Panc1 (cell line): ENCODE measurements around the gene THOC2. TPM values are rescaled to one million over a fixed set of nuclear protein-coding genes. Genes with fewer than 3 reads are reported as not detected.
"Not testable (repeated sequence)": the region's sequence is repeated elsewhere in the genome, so short reads cannot be mapped to it uniquely, and the experiment has no call there.

Source experiments
- ATAC-seq: fragments of 200-7000 bp; cut with Tn5 transposase; 2 replicates; pipeline ENCODE4 v1.9.1; 2020; ENCODE audit warnings: mild to moderate bottlenecking, moderate library complexity
- BruUV-seq: library from RNA; stranded (reverse); fragments of 400-500 nt; replicated peaks from 2 replicates; lab custom pipeline; 2021; lab: Mats Ljungman, UMichigan
- CTCF ChIA-PET: fragments of 300-600 bp; sonication (Branson Sonifier 250); formaldehyde crosslinking; loops from one replicate; lab custom pipeline; 2022; ENCODE audit warnings: antibody characterized with exemption; lab: Charles Lee
- POLR2A ChIA-PET: fragments of 300-600 bp; sonication (Branson Sonifier 250); formaldehyde crosslinking; loops from one replicate; lab custom pipeline; 2022; ENCODE audit warnings: antibody characterized with exemption; lab: Charles Lee
- DNase-seq: peaks from one replicate; pipeline ENCODE4 v3.0.0-alpha.2; 2010; ENCODE audit warnings: low read depth, low spot score
- H3K27ac ChIP-seq: 2 replicates; pipeline ENCODE4 v1.5.1; 2011; ENCODE audit warnings: mild to moderate bottlenecking, low read length, inconsistent platforms
- H3K27me3 ChIP-seq: fragments of 200-500 bp; sonication (Bioruptor generic); 2 replicates; pipeline ENCODE4 v1.6.0; 2014; ENCODE audit warnings: low read length, inconsistent platforms; ENCODE audit not compliant: control insufficient read depth, insufficient read depth
- H3K36me3 ChIP-seq: fragments of 200-500 bp; sonication (Bioruptor generic); 2 replicates; pipeline ENCODE4 v1.5.1; 2014; ENCODE audit warnings: inconsistent platforms, mild to moderate bottlenecking, low read length, moderate library complexity; ENCODE audit not compliant: control insufficient read depth, insufficient read depth
- H3K4me1 ChIP-seq: 2 replicates; pipeline ENCODE4 v1.5.1; 2011; ENCODE audit warnings: inconsistent platforms, mild to moderate bottlenecking, low read length, moderate library complexity; ENCODE audit not compliant: control insufficient read depth, insufficient read depth
- H3K4me3 ChIP-seq, 2 experiments: 2 replicates each; pipeline ENCODE4 v1.5.1; 2011 to 2012; ENCODE audit warnings: low read depth in 2 of 2, low read length in 2 of 2, mild to moderate bottlenecking in 2 of 2, inconsistent platforms in 1 of 2, moderate library complexity in 1 of 2
- H3K9me3 ChIP-seq: fragments of 200-500 bp; sonication (Bioruptor generic); 2 replicates; pipeline ENCODE4 v1.5.1; 2014; ENCODE audit warnings: low read depth, mild to moderate bottlenecking, inconsistent platforms, low read length, moderate library complexity; ENCODE audit not compliant: control insufficient read depth, insufficient read depth
- in situ Hi-C: cut with HindIII; loops from 2 replicates; pipeline ENCODE4 v1.10.0; 2016; ENCODE audit warnings: low sequenced_read_pairs, low pct_unique_long_range_greater_than_20kb
- intact Hi-C: fragments of 100-400 bp; cut with micrococcal nuclease; formaldehyde crosslinking; loops from one replicate; pipeline ENCODE4 v1.10.0; 2022; ENCODE audit not compliant: unreplicated experiment
- total RNA-seq: library from RNA; stranded (reverse); gene quantifications from one replicate; pipeline ENCODE4 v1.2.1, GENCODE V29; 2021; ENCODE audit not compliant: unreplicated experiment
- TF ChIP-seq, protein P1 (sequence below), 2 experiments: IDR thresholded peaks; 2 replicates each; pipeline ENCODE4 v1.6.1; 2011 to 2012; ENCODE audit warnings: low read depth in 2 of 2, control low read depth in 1 of 2, low read length in 1 of 2, mild to moderate bottlenecking in 1 of 2, moderate library complexity in 1 of 2; ENCODE audit not compliant: insufficient read depth in 1 of 2
- TF ChIP-seq, protein P2 (sequence below): fragments of 450-650 bp; IDR thresholded peaks from 2 replicates; pipeline ENCODE4 v1.5.1; 2017; ENCODE audit warnings: mild to moderate bottlenecking

Gene THOC2
- total RNA-seq, 1 experiment from 2014 or later, result 194 TPM

- intact Hi-C loops, result no loop called here
- BruUV-seq, result no TSS peak
- no peaks in the 10 kb centered on the region for H3K9me3 ChIP-seq
- no peaks in the 10 kb centered on the region for H3K27me3 ChIP-seq
- ATAC-seq (no peak), DNase-seq (no peak)
- no peaks in the 10 kb centered on the region for H3K36me3 ChIP-seq
- ChIA-PET CTCF (no interaction called here), POLR2A (no interaction called here)
- H3K4me1 ChIP-seq, result no peaks in the 10 kb centered on the region
- TF ChIP-seq, protein P1, sequence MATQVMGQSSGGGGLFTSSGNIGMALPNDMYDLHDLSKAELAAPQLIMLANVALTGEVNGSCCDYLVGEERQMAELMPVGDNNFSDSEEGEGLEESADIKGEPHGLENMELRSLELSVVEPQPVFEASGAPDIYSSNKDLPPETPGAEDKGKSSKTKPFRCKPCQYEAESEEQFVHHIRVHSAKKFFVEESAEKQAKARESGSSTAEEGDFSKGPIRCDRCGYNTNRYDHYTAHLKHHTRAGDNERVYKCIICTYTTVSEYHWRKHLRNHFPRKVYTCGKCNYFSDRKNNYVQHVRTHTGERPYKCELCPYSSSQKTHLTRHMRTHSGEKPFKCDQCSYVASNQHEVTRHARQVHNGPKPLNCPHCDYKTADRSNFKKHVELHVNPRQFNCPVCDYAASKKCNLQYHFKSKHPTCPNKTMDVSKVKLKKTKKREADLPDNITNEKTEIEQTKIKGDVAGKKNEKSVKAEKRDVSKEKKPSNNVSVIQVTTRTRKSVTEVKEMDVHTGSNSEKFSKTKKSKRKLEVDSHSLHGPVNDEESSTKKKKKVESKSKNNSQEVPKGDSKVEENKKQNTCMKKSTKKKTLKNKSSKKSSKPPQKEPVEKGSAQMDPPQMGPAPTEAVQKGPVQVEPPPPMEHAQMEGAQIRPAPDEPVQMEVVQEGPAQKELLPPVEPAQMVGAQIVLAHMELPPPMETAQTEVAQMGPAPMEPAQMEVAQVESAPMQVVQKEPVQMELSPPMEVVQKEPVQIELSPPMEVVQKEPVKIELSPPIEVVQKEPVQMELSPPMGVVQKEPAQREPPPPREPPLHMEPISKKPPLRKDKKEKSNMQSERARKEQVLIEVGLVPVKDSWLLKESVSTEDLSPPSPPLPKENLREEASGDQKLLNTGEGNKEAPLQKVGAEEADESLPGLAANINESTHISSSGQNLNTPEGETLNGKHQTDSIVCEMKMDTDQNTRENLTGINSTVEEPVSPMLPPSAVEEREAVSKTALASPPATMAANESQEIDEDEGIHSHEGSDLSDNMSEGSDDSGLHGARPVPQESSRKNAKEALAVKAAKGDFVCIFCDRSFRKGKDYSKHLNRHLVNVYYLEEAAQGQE (IDR thresholded peaks at IDR 0.05; ENCODE audit: insufficient read depth in 1 of 2, low read depth in 2 of 2, low read length in 1 of 2), result no peak
- in situ Hi-C loops, result no loop called here
- no peak overlapping the region for H3K27ac ChIP-seq
- H3K4me3 ChIP-seq, result no peak overlapping the region
Measured at GRCh38 chrX:123580792-123581191, 152.1 kb downstream of the THOC2 start.

- intact Hi-C loops, in situ Hi-C loops, H3K9me3 ChIP-seq, POLR2A ChIA-PET, CTCF ChIA-PET, DNase-seq, H3K4me1 ChIP-seq, H3K36me3 ChIP-seq, H3K27me3 ChIP-seq, H3K27ac ChIP-seq, H3K4me3 ChIP-seq, ATAC-seq, BruUV-seq: not testable (repeated sequence)
Measured at GRCh38 chrX:123574027-123574426, 158.8 kb downstream of the THOC2 start.

DNA sequence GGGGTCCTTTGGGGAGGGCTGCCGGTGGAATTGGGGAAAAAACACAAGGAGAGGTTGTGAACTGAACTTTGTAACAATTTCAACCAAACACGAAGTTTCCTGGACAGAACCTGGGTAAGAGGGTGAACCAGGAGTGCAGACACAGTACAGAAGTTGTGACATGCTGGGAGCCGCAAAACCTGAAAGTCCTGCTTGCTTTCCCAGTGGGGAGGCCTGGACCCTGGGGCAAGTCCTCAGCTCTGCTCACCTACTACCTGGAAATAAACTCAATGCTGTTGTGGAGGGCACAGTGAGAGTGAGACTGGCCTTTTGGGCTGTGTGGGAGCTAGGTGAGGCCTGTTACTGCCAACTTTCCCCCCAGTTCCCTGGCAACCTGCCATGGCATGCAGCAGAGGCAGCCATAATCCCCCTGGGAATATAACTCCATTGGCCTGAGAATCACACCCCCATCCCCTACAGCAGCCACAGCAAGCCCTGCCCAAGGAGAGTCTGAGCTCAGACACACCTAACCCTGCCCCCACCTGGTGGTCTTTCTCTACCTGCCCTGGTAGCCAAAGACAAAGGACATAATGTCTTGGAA, 162.8 kb downstream of the THOC2 start:
- BruUV-seq, result no TSS peak
- ChIA-PET POLR2A (interaction anchor here (0.6 kb wide), 1 partner anchor 320 kb away, joined by 5 read pairs; no protein-coding TSS in a partner anchor), CTCF (no interaction called here)
- DNase-seq (no peak), ATAC-seq (no peak)
- Histone ChIP-seq H3K27ac (no peak overlapping the region), H3K4me1 (no peaks in the 10 kb centered on the region), H3K27me3 (no peaks in the 10 kb centered on the region), H3K4me3 (no peak overlapping the region), H3K9me3 (no peaks in the 10 kb centered on the region), H3K36me3 (no peaks in the 10 kb centered on the region)
- TF ChIP-seq, protein P2, sequence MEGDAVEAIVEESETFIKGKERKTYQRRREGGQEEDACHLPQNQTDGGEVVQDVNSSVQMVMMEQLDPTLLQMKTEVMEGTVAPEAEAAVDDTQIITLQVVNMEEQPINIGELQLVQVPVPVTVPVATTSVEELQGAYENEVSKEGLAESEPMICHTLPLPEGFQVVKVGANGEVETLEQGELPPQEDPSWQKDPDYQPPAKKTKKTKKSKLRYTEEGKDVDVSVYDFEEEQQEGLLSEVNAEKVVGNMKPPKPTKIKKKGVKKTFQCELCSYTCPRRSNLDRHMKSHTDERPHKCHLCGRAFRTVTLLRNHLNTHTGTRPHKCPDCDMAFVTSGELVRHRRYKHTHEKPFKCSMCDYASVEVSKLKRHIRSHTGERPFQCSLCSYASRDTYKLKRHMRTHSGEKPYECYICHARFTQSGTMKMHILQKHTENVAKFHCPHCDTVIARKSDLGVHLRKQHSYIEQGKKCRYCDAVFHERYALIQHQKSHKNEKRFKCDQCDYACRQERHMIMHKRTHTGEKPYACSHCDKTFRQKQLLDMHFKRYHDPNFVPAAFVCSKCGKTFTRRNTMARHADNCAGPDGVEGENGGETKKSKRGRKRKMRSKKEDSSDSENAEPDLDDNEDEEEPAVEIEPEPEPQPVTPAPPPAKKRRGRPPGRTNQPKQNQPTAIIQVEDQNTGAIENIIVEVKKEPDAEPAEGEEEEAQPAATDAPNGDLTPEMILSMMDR, result no peak
- in situ Hi-C loops, result no loop called here
- intact Hi-C loops, result no loop called here
